Retina (tissue), 1 donor: Measurements from ENCODE around the gene NEUROG1.

ENCODE experiments used
- DNase-seq: peaks from one replicate; pipeline ENCODE4 v3.0.0-alpha.2; 2016

NEUROG1 gene

DNA sequence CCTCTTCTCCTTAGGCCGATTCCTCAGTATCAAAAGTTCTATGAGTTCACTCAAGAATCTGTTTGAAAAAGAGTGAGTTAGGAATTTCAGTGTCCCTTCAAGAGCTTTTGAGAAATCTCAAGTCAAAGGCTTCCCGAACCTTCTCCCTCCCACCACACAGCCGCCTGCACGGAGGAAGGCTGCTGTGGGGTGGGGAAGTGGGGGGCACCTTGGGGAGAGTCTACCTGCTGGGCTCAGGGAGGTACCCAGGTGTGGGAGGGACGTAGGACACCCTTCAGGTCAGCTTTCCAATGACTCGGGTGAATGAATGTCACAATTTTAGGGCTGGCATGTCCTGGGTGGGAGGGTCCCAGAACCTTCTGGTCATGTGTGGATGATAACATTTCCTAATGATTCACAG, 25.5 kb upstream of the NEUROG1 start:
- DNase-seq: no peak

DNA sequence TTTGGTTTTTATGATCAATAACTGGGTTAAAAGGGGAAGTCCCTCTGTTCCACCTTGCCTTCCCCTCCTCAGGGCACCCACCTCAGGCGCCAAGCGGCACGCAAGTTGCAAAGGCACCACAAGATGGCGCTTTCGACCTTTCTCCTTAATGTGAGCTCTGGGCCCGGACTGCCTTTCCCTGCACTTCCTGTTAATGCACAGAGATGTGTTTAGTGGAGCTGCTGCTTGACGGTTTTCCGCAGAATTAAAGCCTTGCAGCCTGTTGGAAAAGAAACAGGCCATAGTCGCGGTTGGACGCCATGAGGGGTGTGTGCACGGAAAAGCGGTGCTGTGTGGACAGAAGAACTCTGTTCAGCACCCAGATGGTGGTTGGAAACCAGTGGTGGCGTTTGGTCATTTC, 25.1 kb upstream of the NEUROG1 start:
- peak; percentile 90 for DNase-seq

DNA sequence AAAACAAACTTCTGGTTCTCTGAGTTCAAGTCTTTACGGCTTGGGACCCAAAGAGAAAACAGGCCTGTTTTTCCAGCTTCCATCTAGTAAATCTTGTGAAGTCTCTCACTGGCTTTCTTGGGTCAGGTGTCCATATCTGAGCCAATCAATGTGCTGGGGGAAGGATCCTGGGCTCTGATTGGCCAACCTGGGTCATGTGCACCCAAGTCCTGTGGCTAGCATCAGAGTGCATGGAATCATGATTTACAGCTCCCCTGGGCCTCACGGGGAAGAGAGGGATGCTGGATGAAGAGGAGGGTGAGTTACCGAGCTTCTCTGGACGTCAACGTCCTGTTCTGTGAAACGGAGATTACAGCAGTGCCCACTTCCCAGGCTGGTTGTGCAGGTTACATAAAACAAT, 23.6 kb upstream of the NEUROG1 start:
- no peak for DNase-seq

DNA sequence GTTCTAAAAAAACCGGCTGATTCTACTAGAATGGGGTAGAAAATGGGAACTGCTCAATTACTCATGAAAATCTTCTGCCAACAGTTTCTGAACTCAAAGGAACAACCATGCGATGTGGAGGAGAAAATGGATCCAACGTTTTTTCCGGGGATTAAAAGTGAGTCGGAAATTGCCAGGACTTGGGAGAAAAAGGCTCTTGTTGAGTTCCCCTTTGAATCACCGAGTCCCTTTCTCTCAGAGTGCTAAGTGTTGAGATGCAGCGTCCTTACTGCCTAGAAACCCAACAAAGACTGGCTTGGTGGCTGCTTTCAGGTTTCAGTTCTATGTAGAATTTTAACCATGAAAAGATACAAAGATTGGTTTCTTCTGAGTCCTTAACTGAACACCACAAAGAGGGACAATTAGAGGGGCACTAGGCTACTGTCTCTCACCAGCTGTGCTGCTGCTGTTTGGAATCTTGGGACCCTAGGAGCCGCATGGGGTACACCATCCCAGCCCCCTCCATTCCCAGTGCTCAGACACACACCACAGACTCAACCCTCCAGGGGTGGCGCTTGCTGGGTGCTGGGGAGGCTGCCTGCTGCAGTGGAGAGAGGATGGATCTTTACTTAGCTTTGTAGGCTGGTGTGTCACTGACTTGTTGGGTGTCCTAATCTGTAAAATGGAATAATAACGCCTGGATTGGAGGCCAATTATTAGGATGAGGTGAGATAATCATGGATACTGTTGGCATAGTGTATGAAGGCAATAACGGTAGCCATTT, 21.5 kb upstream of the NEUROG1 start:
- DNase-seq: no peak

DNA sequence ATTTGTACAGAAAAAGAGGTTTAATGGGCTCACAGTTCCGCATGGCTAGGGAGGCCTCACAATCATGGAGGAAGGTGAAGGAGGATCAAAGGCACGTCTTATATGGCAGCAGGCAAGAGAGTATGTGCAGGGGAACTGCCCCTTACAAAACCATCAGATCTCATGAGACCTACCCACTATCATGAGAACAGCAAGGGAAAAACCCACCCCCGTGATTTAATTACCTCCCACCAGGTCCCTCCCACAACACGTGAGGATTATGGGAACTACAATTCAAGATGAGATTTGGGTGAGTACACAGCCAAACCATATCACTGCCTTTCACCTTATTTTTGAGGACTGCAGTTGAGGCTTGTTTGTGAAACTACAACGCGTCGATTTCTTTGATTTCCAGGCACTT, 20.9 kb upstream of the NEUROG1 start:
- DNase-seq: no peak

DNA sequence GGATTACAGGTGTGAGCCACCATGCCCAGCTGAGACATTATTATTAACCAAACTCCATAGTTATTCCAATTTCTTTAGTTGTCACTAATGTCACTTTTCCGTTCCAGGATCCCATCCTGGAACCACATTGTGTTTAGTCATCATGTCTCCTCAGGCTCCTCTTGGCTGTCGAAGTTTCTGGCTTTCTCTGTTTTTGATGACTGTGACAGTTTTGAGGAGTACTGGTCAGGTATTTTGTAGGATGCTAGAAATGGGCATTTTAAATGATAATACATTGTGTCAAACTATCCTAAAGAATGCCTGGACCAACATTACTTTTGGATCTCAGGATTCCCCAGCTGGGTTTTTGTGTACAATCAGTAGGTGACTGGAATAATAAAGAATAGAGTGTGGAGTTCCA, 19.8 kb upstream of the NEUROG1 start:
- no peak for DNase-seq

DNA sequence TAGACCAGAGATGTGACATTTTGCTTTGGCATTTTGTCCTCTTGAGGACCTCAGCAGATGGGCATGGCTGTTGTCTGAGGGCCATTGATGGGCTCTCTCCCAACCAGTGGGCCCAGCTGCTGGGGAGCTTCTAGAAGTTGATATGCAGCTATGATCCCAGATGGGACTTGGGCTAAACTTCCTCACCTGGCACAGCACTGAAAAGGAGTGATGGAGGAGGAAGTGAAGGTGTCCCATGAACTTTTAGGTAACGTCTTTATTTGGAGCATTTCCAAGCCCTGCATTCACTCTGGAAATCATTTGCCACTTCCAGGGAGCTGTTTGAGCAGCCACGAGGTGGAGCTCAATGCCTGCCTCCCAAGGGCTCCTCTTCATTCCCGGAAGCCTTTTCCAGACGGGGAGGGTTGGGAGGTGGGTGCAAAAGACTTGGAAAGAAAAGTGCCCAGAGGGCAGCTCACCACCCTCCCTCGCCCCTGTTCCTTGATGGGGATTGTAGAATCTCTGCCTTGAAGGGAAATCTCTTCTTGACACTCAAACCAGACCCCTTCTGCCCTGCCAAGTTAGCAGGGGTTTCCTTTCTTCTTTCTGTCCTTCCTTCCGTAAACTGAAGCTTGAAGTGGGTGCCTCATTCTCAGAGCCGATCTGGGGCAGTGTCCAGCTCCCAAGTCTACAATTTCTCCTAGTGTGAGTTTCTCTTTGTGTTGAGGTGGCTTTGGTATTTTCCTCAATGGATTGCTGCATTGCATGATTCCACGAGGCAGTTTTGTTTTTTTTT, 18.1 kb upstream of the NEUROG1 start:
- no peak for DNase-seq

DNA sequence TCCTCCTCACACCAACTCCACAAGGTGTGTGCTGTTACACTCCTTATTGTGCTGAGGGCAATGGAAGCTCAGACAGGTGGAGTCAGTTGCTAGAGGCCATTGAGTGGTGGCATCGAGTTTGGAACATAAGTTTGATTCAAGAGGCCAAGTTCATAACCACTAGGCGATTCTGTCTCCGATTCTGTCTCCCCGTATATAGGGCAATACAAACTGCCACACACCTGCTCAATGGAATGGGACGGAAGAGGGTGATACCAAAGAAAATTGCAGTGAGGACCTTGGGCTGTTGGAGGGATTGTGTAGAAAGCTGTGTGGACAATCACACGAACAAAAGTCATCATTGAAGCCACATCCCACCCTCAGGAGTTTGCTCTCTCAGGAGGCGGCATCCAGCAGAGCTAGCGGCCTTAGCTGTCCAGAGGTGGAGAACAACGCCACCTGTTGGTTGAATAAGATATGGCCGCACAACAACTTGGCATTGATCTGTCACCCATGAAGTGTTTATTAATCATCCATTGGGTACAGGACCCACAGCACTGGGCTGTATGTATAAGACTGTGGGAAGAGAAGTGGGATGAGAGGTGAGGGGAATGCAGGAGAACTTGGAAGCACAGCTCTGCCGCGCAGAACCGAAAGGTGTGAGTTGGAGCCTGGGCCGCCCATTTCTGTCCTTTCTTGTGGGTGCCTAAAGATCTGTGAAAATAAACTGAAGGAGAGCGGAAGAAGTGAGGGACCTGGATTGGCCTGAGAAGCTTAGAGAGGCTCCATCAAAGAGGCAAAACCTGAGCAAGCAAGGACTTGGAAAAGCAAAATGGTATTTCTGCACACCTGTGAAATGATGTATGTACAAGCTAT, 16.1 kb upstream of the NEUROG1 start:
- DNase-seq: peak; percentile 84

DNA sequence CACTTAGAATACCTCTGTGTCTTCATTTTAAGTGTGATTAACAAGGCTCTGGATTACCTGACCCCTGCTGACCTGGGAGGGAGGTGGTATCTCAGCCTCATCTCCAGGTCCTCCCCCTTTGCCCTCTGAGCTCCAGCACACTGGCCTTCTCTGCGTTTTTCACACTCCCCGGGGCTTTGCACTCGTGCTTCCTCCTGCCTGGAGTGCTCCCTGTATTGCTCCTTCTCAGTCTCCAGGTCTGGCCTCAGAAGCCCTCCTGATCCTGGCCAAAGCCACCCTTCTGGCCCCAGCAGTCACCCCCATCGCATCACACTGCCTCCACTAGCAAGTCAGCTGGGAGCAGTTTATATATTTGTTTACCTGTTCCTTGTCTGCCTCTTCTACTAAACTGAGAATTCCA, 13.6 kb upstream of the NEUROG1 start:
- DNase-seq: no peak

DNA sequence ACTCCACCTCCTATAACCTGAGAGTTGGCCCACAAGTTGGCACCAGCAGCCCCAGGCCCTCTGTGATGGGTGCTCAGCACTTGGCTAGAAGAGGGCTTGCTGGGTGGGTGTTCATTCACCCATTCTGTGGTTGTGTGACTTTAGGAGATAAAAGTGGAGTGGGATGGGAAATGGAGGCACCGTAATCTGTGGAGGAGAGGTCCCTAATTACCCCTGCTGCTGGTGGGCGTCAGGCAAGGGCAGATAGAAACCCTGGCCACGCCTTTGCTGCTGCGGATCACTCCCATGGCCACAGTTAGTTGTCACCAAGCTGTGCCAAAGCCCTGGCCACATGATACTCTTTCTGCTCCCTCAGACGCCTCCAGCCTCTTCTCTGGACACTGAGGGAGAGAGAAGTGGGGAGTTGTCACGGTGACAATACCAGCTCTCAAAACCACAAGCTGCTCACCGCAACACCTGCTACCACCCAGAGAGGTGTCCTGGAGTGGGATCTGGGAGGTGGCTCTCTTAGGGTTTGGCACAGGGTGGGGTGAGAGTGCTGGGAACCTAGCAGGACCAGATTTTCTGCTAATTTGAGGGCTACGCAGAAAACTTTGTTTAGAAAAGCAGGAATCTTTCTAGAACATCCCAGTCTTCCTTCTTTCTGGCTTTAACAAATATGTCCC, 12.0 kb upstream of the NEUROG1 start:
- DNase-seq: no peak

DNA sequence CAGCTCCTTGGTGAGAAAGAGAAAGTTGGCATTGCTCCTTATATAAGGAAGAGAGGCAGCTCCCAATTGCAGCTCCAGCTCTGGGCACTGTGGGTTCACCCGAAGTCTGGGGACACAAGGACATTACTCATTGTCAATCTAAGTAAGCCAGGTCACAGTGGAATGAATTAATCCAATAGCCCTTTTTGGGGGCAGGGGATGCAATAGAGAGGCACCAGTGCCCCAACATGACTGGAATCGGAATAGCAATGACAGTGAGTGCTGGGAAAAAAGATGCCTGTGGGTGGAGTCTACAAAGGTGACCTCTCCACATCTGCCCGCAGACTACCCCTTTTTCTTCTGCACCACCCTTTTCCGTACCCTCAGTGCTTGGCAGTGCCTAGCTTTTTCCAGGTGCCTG, 11.1 kb upstream of the NEUROG1 start:
- no peak for DNase-seq

DNA sequence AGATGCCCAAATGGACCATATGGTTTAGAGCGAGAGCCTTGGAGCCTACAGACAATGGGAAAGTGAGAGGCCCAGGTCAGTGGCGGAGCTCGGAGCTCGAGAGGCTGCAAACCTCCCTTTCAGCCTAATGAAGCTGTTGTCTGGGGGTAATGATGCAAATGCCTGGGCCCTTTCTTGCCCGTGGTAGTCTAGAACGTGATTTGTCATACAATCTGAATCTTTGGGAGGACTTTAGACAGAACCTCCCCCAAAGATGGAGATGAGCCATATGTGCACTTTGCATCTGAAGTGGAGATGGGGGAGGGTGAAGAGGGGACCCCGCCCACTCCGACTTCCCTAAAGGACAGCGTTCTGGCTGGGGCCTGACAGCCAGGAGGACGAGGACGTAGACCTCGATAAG, 10.3 kb upstream of the NEUROG1 start:
- DNase-seq: peak; percentile 65

DNA sequence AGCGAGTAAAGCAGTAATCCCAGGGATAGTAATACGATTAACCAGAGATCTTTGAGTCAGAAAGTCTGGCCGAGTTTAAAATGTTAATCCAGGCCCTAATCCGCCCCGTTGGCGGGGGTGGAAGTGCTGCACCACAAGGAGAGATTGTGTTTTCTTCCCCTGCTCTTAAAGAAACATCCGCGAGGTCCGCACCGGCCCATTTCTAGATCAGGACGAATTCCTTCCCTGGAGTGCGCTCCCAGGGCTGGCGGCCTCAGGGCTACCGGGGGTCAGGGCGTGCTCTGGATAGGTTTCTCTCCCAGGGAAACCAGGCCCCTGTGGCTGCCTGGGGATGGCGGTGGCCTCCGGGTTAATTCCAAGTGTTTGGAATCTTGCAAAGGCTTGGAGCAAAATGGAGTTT, 9.3 kb upstream of the NEUROG1 start:
- DNase-seq: peak; percentile 52

DNA sequence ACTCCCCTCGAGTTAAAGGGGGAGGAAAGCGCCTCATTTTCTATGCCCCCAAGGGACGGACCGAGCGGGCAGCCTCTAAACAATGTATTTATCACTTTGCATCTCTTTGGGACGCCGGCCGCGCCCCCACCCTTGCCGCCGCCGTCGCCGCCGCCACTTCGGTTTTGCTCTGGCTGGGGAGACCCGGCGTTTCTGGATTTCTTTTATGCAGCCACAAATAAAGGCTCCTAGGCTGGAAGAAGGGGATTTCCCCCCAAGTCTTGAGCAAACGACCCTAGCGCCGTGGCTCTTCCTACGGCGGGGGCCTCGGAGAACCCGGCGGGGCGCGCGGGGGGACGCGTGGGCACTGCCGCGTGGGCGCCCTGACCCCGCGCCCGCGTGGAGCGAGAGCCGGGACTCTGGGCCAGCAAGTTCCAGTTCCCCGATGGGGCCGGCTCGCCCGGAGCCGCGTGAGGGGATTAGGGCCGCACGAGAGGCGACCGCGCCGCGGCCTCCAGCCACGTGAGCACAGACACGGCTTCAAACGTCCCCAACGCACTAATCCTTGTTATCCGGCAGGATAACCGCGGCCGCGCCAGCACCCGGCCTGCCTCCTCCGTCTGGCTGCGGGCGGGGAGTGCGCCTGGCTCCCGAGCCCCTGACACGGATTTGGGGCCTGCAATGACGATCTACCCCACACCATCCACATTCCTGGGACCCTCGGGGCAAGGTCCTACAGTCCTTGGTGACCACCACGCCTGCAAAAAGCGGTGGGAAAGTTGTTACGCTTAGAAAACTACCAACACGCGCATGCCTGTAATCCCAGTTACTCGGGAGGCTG, 7.9 kb upstream of the NEUROG1 start:
- DNase-seq: peak; percentile 82

DNA sequence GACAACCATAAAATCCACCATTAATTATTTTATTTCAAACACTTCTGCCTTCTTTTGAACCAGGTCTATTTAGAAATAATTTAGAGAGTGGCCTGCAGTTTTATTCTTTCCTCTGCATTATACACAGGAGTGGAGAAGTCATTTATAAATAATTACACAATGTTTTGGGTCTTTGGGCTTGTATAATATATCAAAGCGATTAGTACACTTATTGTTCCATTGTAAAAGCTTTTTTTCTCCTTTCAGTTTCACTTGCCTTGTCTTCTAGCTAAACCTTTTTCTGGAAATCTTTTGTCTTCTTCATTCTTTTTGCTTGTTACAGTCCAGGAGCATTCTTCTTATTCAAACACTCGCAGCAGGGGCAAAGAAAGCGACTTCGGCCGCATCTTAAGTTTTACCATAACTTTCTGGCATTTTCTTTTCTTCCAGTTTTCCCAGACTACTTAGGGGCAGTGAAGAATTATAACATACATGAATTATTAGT, 7.3 kb upstream of the NEUROG1 start:
- DNase-seq: peak; percentile 51

DNA sequence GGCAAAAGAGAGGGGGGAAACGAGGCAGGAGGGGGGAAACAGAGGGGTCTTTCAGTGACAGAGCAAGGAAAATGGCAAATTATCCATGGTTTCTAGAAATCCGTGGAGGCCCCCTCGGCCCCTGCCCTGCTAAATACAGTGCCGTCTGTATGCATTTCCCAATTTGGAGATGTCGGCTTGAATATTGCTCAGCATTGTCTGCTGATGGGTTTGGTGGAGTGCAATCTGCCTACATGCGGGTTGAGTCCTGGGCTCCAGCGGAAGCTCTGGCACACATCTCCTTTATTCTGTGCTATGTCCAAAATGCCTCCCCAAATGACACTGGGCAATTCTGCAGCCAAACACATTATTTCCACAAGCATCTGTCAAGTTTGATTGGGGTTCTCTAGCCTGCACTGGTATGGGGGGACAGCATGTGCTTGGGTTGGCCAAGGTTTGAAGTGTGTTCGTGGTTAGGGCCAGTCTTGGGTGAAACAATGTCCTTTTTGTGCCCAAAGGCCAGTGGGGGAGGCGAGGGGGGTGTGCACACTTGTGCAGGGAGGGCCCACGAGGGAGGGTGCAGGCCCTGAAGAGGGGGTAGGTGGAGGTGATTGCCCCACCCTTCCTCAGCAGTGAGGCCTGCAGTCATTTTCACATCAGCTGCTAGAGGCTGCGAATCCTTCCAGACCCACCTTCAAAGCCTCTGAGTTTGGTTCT, 6.2 kb upstream of the NEUROG1 start:
- no peak for DNase-seq

DNA sequence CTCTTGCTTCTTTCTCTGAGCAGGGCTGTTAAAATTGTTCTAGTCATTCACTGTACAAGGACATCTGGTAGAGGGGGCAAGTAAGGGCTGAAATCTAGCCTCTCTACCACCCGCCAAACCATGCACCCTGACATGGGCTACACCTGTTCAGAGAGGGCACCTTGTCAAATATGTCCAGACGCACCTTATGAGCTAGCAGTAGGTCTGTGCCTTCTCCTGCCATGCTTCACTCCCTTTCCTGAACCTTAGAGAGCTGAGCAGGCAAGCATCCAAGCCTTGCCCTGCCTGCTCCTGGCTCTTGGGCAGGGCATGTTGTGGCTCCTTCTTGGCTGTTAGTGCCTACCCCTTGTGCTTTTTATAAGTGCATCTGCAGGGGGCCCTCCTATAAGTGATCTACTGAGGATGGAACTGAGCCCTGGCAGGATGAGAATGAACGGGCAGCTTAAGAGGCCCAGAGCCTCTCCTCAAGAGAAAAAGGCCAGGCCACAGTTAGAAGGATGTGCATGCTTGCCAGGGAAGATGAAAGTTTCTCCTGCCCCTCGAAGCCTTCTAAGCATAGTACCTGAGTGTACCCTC, 3.8 kb upstream of the NEUROG1 start:
- no peak for DNase-seq

DNA sequence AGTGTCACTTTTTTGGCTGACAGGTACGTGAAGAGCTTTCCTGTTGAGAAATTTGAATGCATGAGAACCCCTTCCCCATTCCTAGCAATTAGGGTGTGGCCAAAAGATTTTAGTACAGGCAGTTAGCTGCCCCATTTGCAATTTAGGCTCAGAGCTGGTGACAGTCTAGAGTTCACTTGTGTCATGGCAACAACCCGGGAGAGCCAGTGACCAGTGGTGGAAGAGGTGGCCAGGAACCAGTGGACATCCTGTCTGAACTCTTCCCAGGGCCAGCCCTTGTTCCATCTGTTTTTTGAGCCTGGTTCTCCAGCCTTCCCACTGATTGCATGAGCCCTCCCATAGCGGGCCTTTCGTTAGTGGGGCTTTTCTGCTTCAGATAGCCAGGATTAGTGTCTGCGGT, 2.5 kb upstream of the NEUROG1 start:
- DNase-seq: no peak

DNA sequence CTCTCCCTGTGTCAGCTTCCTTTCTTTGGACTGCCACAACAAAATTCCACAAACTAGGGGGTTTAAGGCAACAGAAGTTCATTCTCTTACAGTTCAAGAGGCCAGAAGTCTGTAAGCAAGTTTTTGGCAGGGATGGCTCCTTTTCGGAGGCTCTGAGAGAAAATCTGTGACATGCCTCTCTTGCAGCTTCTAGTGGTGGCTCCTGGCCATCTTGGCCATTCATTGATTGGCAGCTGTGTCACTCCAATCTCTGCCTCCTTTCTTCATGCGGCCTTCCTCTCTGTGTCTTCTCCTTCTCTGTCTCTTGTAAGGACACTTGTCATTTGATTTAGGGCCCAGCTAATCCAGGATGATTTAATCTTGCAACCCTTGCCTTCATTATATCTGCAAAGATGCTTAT, 2.0 kb upstream of the NEUROG1 start:
- DNase-seq: no peak

DNA sequence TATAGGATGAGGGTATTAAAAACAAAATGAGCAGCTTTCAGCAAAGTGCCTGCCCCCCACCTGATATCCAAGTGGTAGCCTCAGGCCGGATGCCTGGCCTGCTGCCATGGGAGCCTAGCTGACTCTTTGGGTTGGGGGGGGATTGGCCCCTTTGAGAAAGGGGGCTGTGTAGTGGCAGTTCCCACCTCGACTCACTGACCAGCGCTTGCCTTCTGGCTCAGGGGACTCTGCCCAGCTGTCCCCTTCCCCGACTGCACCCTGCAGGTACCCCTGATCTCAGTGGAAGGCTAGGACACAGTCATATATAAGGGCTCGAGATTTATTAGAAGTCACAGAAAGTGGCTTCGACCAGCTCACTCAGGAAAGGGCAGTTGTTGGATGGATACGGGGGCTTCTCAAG, 1.5 kb upstream of the NEUROG1 start:
- DNase-seq: no peak

DNA sequence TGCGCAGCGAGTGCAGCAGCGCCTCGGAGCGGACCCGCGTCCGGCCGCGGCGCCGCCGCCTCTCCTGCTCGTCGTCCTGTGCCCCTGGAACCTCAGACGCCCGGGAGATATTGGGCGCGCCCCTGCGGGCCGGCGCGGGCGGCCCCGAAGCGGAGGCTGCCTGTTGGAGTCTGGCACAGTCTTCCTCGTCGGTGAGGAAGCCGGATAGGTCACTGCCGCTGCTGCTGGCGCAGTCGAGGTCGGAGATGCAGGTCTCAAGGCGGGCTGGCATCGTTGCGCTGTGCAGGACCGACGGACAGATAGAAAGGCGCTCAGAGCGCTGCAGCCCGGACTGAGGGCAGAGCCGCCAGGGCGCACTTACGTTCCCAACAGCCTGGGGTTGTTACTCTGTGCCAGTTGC, 344 bp downstream of the NEUROG1 start:
- peak; percentile 76 for DNase-seq
